IPS-11a (cell line): ENCODE results near the gene LAMA3.
"Not testable (repeated sequence)": the region's sequence is repeated elsewhere in the genome, so short reads cannot be mapped to it uniquely, and the experiment has no call there.

Experiments used
- H3K4me3 ChIP-seq: one replicate; pipeline ENCODE4 v1.5.1; 2013; ENCODE audit warnings: low read depth, low read length, control low read depth

Gene LAMA3

GRCh38 chr18:23704806-23705205 lies 15.6 kb downstream of the LAMA3 start:
- H3K4me3 ChIP-seq = no peak overlapping the region

GRCh38 chr18:23706971-23707640 lies 17.9 kb downstream of the LAMA3 start:
- no peak overlapping the region for H3K4me3 ChIP-seq

GRCh38 chr18:23710068-23710527 lies 20.8 kb downstream of the LAMA3 start:
- no peak overlapping the region for H3K4me3 ChIP-seq

- no peak overlapping the region for H3K4me3 ChIP-seq
Measured at GRCh38 chr18:23710946-23711345, 21.7 kb downstream of the LAMA3 start.

GRCh38 chr18:23711426-23711825 lies 22.2 kb downstream of the LAMA3 start:
- no peak overlapping the region for H3K4me3 ChIP-seq

GRCh38 chr18:23712445-23712844 lies 23.2 kb downstream of the LAMA3 start:
- no peak overlapping the region for H3K4me3 ChIP-seq

GRCh38 chr18:23714576-23714975 lies 25.3 kb downstream of the LAMA3 start:
- H3K4me3 ChIP-seq = no peak overlapping the region

- H3K4me3 ChIP-seq = not testable (repeated sequence)
Measured at GRCh38 chr18:23716079-23716478, 26.8 kb downstream of the LAMA3 start.

GRCh38 chr18:23716516-23716915 lies 27.3 kb downstream of the LAMA3 start:
- no peak overlapping the region for H3K4me3 ChIP-seq

- no peak overlapping the region for H3K4me3 ChIP-seq
Measured at GRCh38 chr18:23716966-23717365, 27.7 kb downstream of the LAMA3 start.

- no peak overlapping the region for H3K4me3 ChIP-seq
Measured at GRCh38 chr18:23718243-23718720, 29.0 kb downstream of the LAMA3 start.

- H3K4me3 ChIP-seq = no peak overlapping the region
Measured at GRCh38 chr18:23718731-23719130, 29.5 kb downstream of the LAMA3 start.

GRCh38 chr18:23719634-23720201 lies 30.5 kb downstream of the LAMA3 start:
- H3K4me3 ChIP-seq = no peak overlapping the region

- no peak overlapping the region for H3K4me3 ChIP-seq
Measured at GRCh38 chr18:23721696-23722480, 32.6 kb downstream of the LAMA3 start.

- H3K4me3 ChIP-seq = no peak overlapping the region
Measured at GRCh38 chr18:23722646-23723045, 33.4 kb downstream of the LAMA3 start.

GRCh38 chr18:23723121-23723520 lies 33.9 kb downstream of the LAMA3 start:
- no peak overlapping the region for H3K4me3 ChIP-seq

GRCh38 chr18:23724681-23725080 lies 35.4 kb downstream of the LAMA3 start:
- H3K4me3 ChIP-seq = no peak overlapping the region

GRCh38 chr18:23725351-23725750 lies 36.1 kb downstream of the LAMA3 start:
- no peak overlapping the region for H3K4me3 ChIP-seq

GRCh38 chr18:23725827-23726661 lies 36.8 kb downstream of the LAMA3 start:
- no peak overlapping the region for H3K4me3 ChIP-seq

- H3K4me3 ChIP-seq = no peak overlapping the region
Measured at GRCh38 chr18:23727707-23728493, 38.6 kb downstream of the LAMA3 start.
